Iris pigment epithelial cell (primary cell): Measurements from ENCODE around the gene ACOX3.

Experiments
- DNase-seq: peaks from one replicate; pipeline ENCODE4 v3.0.0-alpha.2; 2011; ENCODE audit warnings: low read depth

The ACOX3 gene

GRCh38 chr4:8372506-8372905, 68.0 kb downstream of the ACOX3 start:
- no peak for DNase-seq

GRCh38 chr4:8371596-8371995, 68.9 kb downstream of the ACOX3 start:
- DNase-seq: no peak

GRCh38 chr4:8370835-8371595, 69.5 kb downstream of the ACOX3 start:
- DNase-seq: no peak

- DNase-seq: no peak
Measured at GRCh38 chr4:8370106-8370787, 70.3 kb downstream of the ACOX3 start.

GRCh38 chr4:8369426-8370105, 71.0 kb downstream of the ACOX3 start:
- no peak for DNase-seq

GRCh38 chr4:8368998-8369397, 71.5 kb downstream of the ACOX3 start:
- no peak for DNase-seq

GRCh38 chr4:8368061-8368481, 72.5 kb downstream of the ACOX3 start:
- DNase-seq: no peak

- DNase-seq: no peak
Measured at GRCh38 chr4:8366601-8367000, 73.9 kb downstream of the ACOX3 start.

- DNase-seq: no peak
Measured at GRCh38 chr4:8365951-8366350, 74.6 kb downstream of the ACOX3 start.

GRCh38 chr4:8365353-8365752, 75.2 kb downstream of the ACOX3 start:
- DNase-seq: no peak

- DNase-seq: no peak
Measured at GRCh38 chr4:8364848-8365350, 75.6 kb downstream of the ACOX3 start.

- DNase-seq: no peak
Measured at GRCh38 chr4:8364141-8364540, 76.4 kb downstream of the ACOX3 start.

- no peak for DNase-seq
Measured at GRCh38 chr4:8362483-8362882, 78.0 kb downstream of the ACOX3 start.

- no peak for DNase-seq
Measured at GRCh38 chr4:8359193-8359592, 81.3 kb downstream of the ACOX3 start.

GRCh38 chr4:8356856-8357255, 83.7 kb downstream of the ACOX3 start:
- no peak for DNase-seq

GRCh38 chr4:8355864-8356565, 84.5 kb downstream of the ACOX3 start:
- peak; percentile 60 for DNase-seq

- no peak for DNase-seq
Measured at GRCh38 chr4:8355306-8355705, 85.2 kb downstream of the ACOX3 start.

- DNase-seq: peak; percentile 27
Measured at GRCh38 chr4:8353912-8354453, 86.5 kb downstream of the ACOX3 start.

GRCh38 chr4:8353158-8353669, 87.3 kb downstream of the ACOX3 start:
- no peak for DNase-seq

GRCh38 chr4:8352368-8353157, 88.0 kb downstream of the ACOX3 start:
- no peak for DNase-seq

GRCh38 chr4:8351931-8352367, 88.6 kb downstream of the ACOX3 start:
- DNase-seq: peak; percentile 55
